Osteoblast (primary cell): ENCODE measurements around the gene PRICKLE2. TPM values are rescaled to one million over a fixed set of nuclear protein-coding genes. Genes with fewer than 3 reads are reported as not detected.
A peak's percentile ranks its signal among the peaks of the same experiment; 100 is the strongest.

ENCODE experiments used
- DNase-seq: peaks from one replicate; pipeline ENCODE4 v3.0.0; 2011; ENCODE audit warnings: low spot score, mixed read lengths; ENCODE audit not compliant: insufficient read length; ENCODE audit errors: missing footprints
- H2AFZ ChIP-seq: 2 replicates; pipeline ENCODE4 v1.6.0; 2011; ENCODE audit warnings: mild to moderate bottlenecking, low read length
- H3K27ac ChIP-seq: 2 replicates; pipeline ENCODE4 v1.5.1; 2011; ENCODE audit warnings: mild to moderate bottlenecking, low read depth, low read length, moderate library complexity
- H3K27me3 ChIP-seq: 2 replicates; pipeline ENCODE4 v1.6.0; 2012; ENCODE audit warnings: mild to moderate bottlenecking, control low read depth, inconsistent platforms, low read length, moderate library complexity; ENCODE audit not compliant: insufficient read depth
- H3K36me3 ChIP-seq: 2 replicates; pipeline ENCODE4 v1.5.1; 2011; ENCODE audit warnings: mild to moderate bottlenecking, low read length, control low read depth, moderate library complexity; ENCODE audit not compliant: insufficient read depth
- H3K4me1 ChIP-seq: 2 replicates; pipeline ENCODE4 v1.5.1; 2011; ENCODE audit warnings: mild to moderate bottlenecking, low read length, control low read depth, moderate library complexity; ENCODE audit not compliant: insufficient read depth
- H3K4me2 ChIP-seq: 2 replicates; pipeline ENCODE4 v1.6.0; 2011; ENCODE audit warnings: mild to moderate bottlenecking, low read length; ENCODE audit not compliant: insufficient read depth
- H3K4me3 ChIP-seq: fragments of 200-600 bp; sonication (generic); 3 replicates; pipeline ENCODE4 v1.5.1; 2012; ENCODE audit warnings: mild to moderate bottlenecking, low read length, inconsistent platforms; ENCODE audit not compliant: insufficient read depth
- H3K79me2 ChIP-seq: 2 replicates; pipeline ENCODE4 v1.6.0; 2012; ENCODE audit warnings: mild to moderate bottlenecking, low read length, control low read depth, inconsistent platforms; ENCODE audit not compliant: insufficient read depth
- H3K9me3 ChIP-seq: 2 replicates; pipeline ENCODE4 v1.5.1; 2011; ENCODE audit warnings: low read depth, low read length, control low read depth
- H4K20me1 ChIP-seq: 2 replicates; pipeline ENCODE4 v1.6.0; 2012; ENCODE audit warnings: mild to moderate bottlenecking, low read length, control low read depth; ENCODE audit not compliant: insufficient read depth
- total RNA-seq: library from RNA; depleted of rRNA; stranded (reverse); fragments of >200 nt; gene quantifications from 2 replicates; pipeline ENCODE4 v1.2.3, GENCODE V29; 2012
- TF ChIP-seq, protein P1 (sequence below): IDR thresholded peaks from 2 replicates; pipeline ENCODE4 v1.5.1; 2011; ENCODE audit warnings: mild to moderate bottlenecking, low read depth, low read length, moderate library complexity; ENCODE audit errors: extremely low read depth

Gene PRICKLE2
- total RNA-seq, 1 donor = 18.8 TPM

- Histone ChIP-seq H3K79me2 (peaks cover 7% of the 10 kb centered on the region), H3K27me3 (no peaks in the 10 kb centered on the region), H4K20me1 (peaks cover 19% of the 10 kb centered on the region), H3K27ac (peak overlapping the region; percentile 64), H3K4me3 (no peak overlapping the region), H3K4me2 (peak overlapping the region; percentile 8), H3K9me3 (no peaks in the 10 kb centered on the region), H3K4me1 (peaks cover 24% of the 10 kb centered on the region), H2AFZ (no peak overlapping the region), H3K36me3 (peaks cover 14% of the 10 kb centered on the region)
- TF ChIP-seq, protein P1, sequence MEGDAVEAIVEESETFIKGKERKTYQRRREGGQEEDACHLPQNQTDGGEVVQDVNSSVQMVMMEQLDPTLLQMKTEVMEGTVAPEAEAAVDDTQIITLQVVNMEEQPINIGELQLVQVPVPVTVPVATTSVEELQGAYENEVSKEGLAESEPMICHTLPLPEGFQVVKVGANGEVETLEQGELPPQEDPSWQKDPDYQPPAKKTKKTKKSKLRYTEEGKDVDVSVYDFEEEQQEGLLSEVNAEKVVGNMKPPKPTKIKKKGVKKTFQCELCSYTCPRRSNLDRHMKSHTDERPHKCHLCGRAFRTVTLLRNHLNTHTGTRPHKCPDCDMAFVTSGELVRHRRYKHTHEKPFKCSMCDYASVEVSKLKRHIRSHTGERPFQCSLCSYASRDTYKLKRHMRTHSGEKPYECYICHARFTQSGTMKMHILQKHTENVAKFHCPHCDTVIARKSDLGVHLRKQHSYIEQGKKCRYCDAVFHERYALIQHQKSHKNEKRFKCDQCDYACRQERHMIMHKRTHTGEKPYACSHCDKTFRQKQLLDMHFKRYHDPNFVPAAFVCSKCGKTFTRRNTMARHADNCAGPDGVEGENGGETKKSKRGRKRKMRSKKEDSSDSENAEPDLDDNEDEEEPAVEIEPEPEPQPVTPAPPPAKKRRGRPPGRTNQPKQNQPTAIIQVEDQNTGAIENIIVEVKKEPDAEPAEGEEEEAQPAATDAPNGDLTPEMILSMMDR = no peak
- peak; percentile 76 for DNase-seq
Observed at GRCh38 chr3:64143409-64144130, 81.7 kb downstream of the PRICKLE2 start.

- no peak for DNase-seq
- H3K79me2 ChIP-seq = peaks cover 7% of the 10 kb centered on the region
- no peak overlapping the region for H3K4me2 ChIP-seq
- H3K27ac ChIP-seq = peak overlapping the region; percentile 40
- no peak overlapping the region for H2AFZ ChIP-seq
- peaks cover 19% of the 10 kb centered on the region for H4K20me1 ChIP-seq
- TF ChIP-seq, protein P1 = no peak
- no peak overlapping the region for H3K4me3 ChIP-seq
- no peaks in the 10 kb centered on the region for H3K36me3 ChIP-seq
- H3K4me1 ChIP-seq = peaks cover 28% of the 10 kb centered on the region
- no peaks in the 10 kb centered on the region for H3K27me3 ChIP-seq
- no peaks in the 10 kb centered on the region for H3K9me3 ChIP-seq
Observed at GRCh38 chr3:64141476-64141875, 83.8 kb downstream of the PRICKLE2 start.

DNA sequence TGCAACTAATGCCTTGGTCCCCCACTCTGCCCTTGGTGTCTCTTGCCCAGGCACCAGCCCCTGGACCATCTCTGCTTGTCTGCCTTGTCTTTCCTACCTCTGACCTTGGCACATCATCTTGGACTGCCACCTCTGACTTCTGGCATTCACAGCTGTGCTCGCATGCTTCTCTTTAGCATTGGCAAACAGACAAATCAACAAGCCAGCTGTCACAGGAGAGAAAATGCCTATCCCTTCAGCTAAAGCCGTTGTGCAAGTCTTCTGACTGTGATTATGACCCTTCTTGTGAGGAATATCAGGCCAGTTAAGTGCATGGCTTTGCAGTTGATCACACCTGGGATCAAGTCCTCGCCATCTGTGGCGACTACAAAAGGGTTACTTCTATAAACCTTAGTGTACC is 84.6 kb downstream of the PRICKLE2 start:
- Histone ChIP-seq H3K79me2 (peaks cover 7% of the 10 kb centered on the region), H3K27ac (no peak overlapping the region), H4K20me1 (peaks cover 19% of the 10 kb centered on the region), H3K36me3 (no peaks in the 10 kb centered on the region), H3K4me1 (peaks cover 28% of the 10 kb centered on the region), H3K9me3 (no peaks in the 10 kb centered on the region), H3K27me3 (no peaks in the 10 kb centered on the region), H2AFZ (no peak overlapping the region), H3K4me3 (no peak overlapping the region), H3K4me2 (no peak overlapping the region)
- no peak for DNase-seq
- TF ChIP-seq, protein P1 = no peak

- H3K36me3 ChIP-seq = no peaks in the 10 kb centered on the region
- no peaks in the 10 kb centered on the region for H3K9me3 ChIP-seq
- H4K20me1 ChIP-seq = peaks cover 15% of the 10 kb centered on the region
- DNase-seq = no peak
- H3K27ac ChIP-seq = no peak overlapping the region
- peaks cover 20% of the 10 kb centered on the region for H3K4me1 ChIP-seq
- H3K79me2 ChIP-seq = peaks cover 3% of the 10 kb centered on the region
- TF ChIP-seq, protein P1 = no peak
- H3K4me3 ChIP-seq = no peak overlapping the region
- no peaks in the 10 kb centered on the region for H3K27me3 ChIP-seq
- no peak overlapping the region for H3K4me2 ChIP-seq
- no peak overlapping the region for H2AFZ ChIP-seq
Observed at GRCh38 chr3:64138656-64139375, 86.5 kb downstream of the PRICKLE2 start.
